NCI-H774 (cell line): ENCODE measurements around the gene HSD11B1.

Source experiments
- DNase-seq: peaks from one replicate; lab custom pipeline; 2025; lab: John Stamatoyannopoulos, UW

The HSD11B1 gene

DNA sequence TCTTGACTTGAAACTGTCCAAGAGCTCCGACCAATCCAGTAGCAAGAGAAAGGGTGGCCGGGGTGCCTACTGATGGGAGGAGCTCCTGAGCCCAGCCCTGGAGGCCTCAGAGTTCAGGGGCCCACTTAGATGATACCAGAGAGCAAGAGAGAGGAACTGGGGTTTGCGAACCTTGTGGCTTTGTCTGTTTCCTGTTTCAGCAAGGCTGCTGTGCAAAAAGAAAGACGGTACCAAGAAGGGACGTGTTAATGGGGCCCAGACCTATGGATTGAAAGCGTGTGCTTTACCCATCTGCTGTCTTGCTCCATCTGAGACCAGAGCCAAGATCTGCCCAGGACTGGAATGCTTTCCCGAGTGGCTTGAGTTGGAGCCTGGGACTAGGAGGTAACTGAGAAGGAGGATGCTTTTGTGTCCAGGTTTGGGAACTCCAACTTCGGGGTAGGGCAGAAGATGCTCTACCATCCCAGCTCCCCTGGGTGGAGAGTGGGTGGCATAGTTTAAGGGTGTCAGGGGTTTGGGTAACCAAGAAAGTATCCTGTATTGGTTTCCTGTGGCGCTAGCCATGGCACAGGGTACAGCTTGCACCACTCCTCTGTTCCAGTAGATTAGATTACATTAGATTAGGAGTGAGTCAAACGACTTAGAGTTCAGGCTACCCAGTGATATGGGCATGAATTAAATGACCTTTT is 51.4 kb downstream of the HSD11B1 start, which contains the start of gene TRAF3IP3:
Gene TRAF3IP3 (plus strand): TSS at position 128 of the 689 bp plus-strand sequence. CDS start 3,987 bp downstream, outside the sequence.
- DNase-seq: no peak

DNA sequence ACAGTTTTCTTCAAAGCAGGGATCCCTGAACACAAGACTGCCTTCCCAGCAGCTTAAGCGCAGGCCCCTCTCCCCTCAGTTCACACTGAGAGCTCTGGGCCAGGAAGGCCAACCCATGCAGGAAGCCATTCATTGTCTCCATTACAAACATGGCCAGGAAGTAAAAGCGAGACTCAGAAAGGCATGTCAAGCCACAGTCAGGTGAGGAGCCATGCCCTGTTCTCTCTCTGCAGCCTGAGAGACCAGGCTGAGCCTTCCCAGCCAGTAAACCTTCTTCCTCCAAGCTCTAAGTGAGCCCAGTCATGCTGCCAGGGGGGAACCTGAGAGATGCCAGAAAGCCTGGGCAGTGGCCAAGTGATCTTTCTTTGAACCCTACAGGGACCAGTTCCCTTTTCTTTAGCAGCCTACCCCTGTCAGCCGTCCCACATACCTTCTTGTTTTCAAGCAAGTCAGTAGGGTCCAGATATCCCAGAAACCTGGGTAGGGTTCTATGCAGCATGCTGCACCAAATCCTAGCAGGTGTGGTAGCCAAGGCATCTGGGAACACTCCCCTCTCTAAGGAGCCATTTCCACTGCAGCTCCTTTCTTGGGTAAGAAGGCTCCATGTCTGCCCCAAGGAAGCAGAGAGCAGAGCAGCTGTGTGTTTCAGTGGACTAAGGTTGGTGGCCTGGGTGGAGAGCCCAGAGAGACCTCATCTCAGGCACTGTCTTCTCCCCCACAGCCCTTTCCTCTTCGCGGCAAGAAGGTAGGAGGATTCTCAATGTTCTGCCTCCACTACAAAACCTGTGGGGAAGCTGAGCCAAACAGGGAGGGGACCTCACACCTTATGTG is 52.2 kb downstream of the HSD11B1 start:
- DNase-seq: no peak

DNA sequence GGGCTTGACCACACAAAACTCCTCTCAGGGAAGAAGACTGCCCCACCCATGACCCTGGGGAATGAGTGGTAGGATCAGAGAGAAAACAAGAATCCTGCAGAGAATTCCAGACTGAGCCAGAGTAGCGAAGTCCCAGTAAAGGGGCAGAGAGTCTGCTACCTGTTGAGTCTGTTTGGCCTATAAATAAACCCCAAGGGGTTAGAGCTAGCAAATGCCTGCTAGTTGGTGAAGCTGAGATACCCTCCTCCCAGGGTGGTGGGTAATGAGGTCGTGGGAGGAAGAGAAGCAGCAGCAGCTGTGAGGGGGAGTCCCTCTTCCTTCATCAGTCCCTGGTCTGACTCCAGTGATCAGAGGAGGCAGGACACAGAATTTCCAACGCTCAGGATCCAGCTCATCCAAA is 53.8 kb downstream of the HSD11B1 start:
- no peak for DNase-seq

DNA sequence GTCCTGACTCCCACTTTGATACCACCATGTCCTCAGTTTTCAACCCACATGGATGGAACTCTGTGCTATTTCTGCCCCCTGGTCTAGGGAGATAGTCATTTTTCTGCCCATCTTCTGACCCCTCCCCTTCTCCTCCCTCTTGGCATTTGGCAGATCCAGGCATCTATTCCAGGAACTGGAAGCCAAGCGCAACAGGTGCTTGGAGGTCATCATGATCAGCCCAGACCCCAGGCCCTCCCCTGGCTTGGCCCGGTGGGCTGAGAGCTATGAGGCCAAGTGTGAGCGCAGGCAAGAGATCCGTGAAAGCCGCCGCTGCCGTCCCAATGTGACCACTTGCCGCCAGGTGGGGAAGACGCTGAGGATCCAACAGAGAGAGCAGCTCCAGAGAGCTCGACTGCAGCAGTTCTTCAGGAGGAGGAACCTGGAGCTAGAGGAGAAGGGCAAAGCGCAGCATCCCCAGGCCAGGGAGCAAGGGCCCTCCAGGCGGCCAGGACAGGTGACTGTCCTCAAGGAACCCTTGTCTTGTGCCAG is 55.2 kb downstream of the HSD11B1 start:
- no peak for DNase-seq

DNA sequence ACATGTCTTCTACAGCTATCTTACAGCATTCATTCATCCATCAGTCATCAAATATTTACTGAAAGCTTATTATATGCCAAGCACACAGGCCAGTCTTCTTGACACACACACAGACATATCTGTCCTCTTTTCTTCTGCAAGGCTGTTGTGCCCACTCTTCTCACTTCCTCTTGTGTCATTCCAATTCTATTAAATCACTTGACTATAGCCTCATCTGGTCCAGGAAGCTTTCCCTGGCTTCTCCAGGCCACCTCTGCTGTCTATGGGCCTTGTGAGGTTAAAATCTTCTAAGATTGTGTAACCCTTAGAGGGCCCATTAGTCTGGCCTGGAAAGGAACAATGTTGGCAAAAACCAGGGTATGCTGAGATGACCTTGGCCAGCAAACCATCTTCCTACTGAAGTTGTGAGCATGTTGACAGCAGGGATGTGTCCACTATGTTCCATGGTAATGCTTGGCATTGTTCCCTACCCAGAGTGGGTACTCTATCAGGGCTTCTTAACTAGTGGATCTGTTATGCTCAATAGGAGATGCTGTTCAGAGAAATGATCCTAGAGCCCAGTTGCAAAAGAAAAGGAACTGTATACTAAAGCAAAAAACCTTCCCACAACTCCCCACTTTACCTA is 56.5 kb downstream of the HSD11B1 start:
- DNase-seq: no peak

DNA sequence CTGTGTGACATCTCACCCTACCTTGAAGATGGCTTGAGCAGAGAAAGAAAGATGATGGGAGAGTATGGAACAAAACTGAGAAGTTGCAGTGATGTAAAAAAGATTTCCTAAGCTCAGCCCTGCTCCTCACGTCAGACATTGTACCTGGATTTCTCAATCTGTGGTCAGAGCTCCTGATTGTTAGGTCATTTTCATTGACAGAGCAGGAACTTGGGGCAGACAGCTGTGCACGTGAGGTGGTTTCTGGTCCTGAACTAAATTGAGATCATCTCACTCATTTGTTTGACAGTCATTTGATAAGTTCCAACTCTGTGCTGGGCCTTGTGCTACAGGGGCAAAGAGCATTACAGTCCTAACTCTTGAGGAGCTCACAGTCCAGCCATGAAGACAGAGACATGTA is 61.4 kb downstream of the HSD11B1 start:
- no peak for DNase-seq

DNA sequence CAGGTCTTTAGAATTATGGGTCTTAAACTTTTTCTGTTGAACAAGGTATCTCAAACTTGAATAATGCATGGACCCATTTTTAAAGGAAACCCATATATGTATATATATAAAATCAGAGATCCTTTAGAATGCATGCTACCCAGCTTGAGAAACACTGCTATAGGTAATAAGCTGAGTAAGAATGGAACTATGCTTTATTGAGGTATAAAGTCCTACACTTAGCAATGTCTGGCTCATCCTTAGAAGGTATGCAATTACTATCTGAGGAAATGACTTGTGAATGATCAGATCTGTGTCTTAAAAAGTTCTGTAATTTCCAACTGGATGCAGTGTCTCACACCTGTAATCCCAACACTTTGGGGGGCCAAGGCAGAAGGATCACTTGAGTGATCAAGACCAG is 62.5 kb downstream of the HSD11B1 start:
- no peak for DNase-seq

DNA sequence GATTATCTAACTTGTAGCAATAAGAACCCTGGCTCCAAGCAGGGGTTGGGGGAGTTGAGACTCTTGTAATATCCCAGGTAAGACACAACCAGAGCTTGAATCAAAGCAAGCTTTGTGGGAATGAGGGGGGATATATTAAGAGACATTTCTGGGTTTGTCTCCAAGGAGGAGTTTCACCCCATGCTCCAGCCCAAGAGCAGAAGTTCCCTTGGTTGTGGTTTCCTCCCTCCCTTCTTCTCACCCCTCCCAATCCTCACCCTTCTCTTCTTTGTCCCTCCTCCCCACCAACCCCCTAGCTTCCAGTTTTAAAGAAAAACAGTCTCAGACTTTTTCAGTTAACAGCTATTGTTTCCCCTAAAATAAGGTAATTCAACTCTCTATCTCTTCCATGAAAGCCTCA is 63.1 kb downstream of the HSD11B1 start:
- DNase-seq: no peak

DNA sequence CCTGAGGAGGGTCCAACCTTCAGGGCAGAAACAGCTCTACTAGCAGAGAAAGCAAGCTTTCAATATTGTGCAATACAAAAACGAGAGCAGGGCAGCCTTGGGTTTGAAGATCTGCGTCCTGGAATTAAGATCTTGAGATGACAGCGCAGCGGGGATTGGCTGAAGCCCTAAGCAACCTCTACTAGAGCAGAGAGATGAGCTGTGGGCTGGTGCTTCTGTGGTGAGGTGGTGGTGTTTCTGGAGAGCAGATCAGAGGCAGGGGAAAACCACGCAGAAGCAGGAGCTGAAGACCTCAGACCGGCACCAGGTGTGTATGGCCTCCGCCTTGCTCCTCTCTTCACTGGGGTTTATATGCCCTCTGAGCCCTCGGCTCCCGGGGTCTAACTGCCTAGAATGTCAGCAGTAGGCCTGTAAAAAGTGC is 63.7 kb downstream of the HSD11B1 start:
- no peak for DNase-seq

DNA sequence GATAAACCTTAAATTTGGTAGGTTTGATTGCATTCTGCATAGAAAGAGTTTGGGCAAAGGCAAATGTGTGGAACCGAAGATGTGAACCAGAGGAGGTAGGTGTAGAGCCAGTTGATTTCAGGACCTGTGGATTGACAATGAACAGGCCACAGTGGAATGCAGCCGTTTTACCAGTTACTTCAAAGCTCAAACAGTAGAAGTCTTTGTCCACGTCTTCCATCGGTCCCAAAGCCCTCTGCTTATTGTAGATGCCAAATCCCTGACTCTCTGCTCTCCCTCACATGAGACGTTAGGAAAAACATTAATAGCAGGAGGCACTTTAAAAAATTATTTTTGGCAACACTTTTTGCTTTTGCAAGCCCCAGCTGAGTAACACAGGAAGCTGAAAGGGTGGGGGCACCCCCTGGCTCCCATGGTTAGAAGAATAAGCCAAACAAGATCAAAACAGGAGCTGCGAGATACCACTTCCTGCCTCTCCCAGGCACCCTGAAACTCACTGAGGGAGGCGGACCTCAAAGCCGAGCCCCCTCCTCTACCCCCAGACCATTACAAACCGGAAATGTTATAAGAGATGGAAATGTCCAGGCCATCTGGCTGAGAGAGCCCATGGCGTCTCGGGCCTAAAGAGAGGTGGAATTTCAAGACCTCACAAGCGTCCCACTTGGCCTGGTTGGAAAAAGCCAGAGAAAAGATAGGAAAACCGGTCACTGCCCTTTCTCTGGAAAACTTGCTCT is 64.7 kb downstream of the HSD11B1 start:
- DNase-seq: no peak

DNA sequence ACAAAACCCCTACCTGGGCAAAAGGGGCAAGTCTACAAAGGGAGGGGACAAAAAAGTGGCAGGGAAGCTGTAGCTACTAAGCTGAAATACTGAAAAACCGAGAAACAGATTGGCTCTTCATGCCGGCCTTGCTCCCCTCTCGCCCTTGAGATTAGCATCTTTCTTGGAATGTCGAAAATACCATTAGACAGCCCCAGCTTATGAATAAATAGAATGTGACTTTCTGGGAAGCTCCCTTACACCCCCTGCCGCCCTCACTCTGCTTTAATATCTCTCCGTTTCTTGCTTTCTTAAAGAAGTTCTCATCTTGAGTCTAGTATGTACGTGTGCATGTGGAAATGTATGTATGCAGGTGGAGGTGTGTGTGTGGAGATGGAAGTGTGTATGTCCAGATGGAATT is 65.3 kb downstream of the HSD11B1 start:
- DNase-seq: no peak

DNA sequence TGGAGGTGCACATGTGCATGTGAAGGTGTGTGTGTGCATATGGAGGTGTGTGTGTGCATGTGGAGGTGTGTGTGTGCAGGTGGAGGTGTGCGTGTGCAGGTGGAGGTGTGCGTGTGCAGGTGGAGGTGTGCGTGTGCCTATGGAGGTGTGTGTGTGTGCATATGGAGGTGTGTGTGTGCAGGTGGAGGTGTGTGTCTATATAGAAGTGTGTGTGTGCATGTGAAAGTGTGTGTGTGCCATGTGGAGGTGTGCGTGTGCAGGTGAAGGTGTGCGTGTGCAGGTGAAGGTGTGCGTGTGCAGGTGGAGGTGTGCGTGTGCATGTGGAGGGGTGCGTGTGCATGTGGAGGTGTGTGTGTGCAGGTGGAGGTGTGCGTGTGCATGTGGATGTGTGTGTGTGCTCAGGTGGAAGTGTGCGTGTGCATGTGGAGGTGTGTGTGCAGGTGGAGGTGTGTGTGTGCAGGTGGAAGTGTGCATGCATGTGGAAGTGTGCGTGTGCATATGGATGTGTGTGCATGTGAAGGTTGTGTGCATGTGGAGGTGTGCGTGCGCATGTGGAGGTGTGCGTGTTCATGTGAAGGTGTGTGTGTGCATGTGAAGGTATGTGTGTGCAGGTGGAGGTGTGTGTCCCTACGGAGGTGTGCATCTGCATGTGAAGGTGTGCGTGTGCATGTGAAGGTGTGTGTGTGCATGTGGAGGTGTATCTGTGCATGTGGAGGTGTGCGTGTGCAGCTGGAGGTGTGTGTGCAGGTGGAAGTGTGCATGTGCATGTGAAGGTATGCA is 66.2 kb downstream of the HSD11B1 start:
- no peak for DNase-seq

DNA sequence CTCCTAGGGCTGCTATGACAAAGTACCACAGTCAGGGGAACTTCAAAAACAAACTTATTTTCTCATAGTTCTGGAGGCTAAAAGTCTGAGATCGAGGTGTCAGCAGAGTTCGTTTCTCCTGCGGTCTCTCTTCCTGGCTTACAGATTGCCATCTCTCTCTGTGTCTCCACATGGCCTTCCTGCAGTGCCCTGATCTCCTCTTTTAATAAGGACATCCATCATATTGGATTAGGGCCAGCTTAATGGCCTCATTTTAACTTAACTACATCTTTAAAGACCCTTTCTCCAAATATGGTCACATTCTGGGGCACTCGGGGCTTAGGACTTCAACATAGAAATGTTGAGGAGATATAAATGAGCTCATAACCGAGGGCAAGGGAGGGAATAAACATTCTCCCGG is 67.5 kb downstream of the HSD11B1 start:
- DNase-seq: no peak

DNA sequence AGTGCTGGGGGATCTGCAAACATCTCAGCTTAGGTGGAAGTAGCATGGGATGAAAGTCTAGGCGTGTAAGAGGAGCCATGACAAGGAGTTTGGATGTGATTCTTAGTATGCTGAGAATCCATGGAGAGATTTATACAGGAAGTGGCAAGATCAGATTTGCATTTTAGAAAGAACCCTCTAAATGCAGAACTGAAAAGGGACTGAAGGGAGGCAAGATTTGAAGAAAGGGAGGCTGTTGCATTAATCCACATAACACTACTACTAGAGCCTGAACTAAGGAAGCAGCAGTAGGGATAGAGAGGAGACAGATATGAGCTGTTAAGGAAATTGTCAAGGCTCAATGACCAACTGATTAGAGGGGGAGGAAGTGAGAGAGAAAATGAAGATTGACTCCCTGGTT is 69.9 kb downstream of the HSD11B1 start:
- no peak for DNase-seq

DNA sequence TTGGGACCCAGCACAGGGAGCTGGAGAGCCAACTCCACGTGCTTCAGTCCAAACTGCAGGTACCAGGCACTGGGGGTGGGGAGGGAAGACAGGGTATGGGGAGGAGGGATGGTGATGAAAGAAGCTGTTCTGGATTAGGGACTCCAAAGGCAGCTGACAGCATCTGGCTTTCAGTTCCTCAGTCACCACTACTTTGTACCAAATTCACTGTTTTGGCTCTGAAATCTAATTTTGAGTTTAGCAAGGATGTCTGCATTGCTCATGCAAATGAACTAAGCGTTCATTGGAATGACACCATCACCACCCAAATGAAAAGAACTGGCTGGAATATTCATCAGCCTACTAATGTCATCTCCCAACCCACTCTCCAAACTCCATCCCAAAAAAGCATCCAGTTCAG is 71.0 kb downstream of the HSD11B1 start:
- no peak for DNase-seq

DNA sequence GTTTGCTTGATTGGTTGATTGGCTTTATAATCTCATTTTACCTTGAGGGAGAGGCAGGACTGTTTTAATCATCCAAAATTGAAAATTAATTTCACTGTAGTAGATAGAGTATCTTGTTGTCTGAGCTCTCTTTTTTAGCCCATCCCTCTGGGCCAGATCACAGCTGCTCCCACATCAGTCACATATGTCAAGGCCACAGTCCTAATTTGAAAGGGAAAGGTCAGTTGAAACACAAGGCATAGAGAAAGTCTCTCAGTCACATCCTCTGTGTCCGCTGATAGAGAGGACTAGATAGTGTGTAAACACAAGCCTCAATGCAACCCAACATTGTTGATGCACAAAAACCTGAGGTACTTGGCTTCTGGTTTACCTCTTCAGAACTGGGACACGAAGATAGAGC is 72.9 kb downstream of the HSD11B1 start:
- no peak for DNase-seq

DNA sequence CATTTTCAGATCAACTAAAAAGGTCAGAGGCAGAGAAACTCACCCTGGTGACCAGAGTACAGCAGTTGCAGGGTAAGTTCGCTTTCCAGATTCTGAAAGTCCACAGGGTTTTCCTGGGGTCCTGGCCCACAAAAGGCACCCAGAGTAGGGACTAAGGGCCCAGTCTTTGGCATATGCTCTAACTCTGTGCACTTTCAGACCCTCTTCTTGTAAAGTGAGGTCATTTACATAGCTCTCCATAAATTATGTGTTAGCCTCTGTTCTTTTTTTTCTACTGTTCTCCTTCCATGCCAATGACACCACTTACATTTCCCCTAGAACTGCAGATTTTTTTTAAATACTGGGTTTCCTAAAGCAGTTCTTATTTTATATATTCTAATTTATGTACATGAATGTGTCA is 73.5 kb downstream of the HSD11B1 start:
- DNase-seq: no peak

DNA sequence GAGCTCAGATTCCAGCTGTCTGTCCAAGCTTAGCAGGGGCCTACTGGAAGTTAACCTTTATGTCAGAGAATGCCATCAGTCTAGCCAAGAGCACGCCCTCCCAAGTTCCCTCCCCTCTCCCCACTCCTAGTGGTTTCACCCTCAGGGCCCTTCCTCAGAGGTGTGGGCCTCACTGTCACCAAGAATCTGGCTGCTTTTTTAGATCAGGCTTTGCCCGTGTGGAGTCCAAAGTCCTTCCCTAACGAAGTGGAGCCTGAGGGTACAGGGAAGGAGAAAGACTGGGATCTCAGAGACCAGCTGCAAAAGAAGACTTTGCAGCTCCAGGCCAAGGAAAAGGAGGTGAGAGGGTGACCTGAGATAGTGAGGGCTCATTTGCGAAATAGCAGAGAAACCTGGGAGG is 75.6 kb downstream of the HSD11B1 start:
- DNase-seq: no peak

DNA sequence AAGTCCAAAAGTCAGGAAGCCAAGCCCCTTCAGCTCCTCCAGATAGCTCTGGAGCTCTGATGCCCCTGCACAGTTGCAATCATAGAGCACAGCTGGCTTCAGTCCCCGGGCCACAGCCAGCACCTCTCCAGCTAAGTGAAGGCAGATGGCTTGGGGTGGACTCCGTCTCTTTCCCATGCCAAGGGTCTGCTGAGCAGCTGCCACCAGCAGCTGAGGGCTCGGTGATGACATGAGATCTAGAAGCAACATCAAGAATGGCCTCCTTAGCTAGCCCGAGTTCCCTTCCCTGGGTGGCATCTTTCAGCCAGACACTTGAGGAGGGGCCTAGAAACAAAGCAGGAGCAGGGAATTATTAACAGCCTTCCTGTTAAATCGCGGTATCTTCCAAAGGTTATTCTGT is 78.7 kb downstream of the HSD11B1 start:
- DNase-seq: no peak
